K562 (cell line): ENCODE measurements around the gene AEN. TPM values are rescaled to one million over a fixed set of nuclear protein-coding genes. Genes with fewer than 3 reads are reported as not detected.

ENCODE experiments used
- ATAC-seq: fragments of 200-7000 bp; cut with Tn5 transposase; 3 replicates; pipeline ENCODE4 v1.9.1; 2020; ENCODE audit warnings: moderate library complexity
- BruUV-seq: library from RNA; stranded (reverse); fragments of 400-500 nt; replicated peaks from 2 replicates; lab custom pipeline; 2021; lab: Mats Ljungman, UMichigan
- CTCF ChIA-PET: fragments of 300-600 bp; formaldehyde crosslinking; extraction: SDS; loops from one replicate; lab custom pipeline; 2021; ENCODE audit warnings: low intra/inter-chr PET ratio; lab: Yijun Ruan, JAX
- POLR2A ChIA-PET: fragments of 300-600, 350-650 bp; sonication (Branson Sonifier 250); formaldehyde crosslinking; extraction: SDS; loops from one replicate; lab custom pipeline; 2021; ENCODE audit warnings: antibody characterized with exemption, inconsistent platforms; lab: Yijun Ruan, JAX
- DNase-seq, 4 experiments: peaks; one replicate each; pipeline versions ENCODE4 v3.0.0 to v3.0.0-alpha.2; 2011 to 2018; ENCODE audit warnings: low spot score in 3 of 4, mixed read lengths in 3 of 4; ENCODE audit errors: extremely low read depth in 1 of 4
- FAIRE-seq: peaks from 2 replicates; lab custom pipeline; 2011; peaks lifted over from hg19 to GRCh38; lab: Jason Lieb, UNC
- H2AFZ ChIP-seq: 2 replicates; pipeline ENCODE4 v1.6.0; 2011; ENCODE audit warnings: low read depth, low read length, control low read depth, inconsistent platforms
- H3K27ac ChIP-seq: fragments of 200-600 bp; 3 replicates; pipeline ENCODE4 v1.8.0; 2011; ENCODE audit warnings: low read depth, mild to moderate bottlenecking, control low read depth, inconsistent platforms, low read length, moderate library complexity, mixed read lengths; ENCODE audit errors: extremely low read depth
- H3K27me3 ChIP-seq, 2 experiments: fragments of 300-600 bp in 1 of 2; 2 replicates in 1 of 2; 3 replicates in 1 of 2; pipeline versions ENCODE4 v1.6.0 to v1.8.0; 2011; ENCODE audit warnings: inconsistent platforms in 2 of 2, low read length in 2 of 2, mild to moderate bottlenecking in 1 of 2, mixed read lengths in 1 of 2, moderate library complexity in 1 of 2; ENCODE audit not compliant: control insufficient read depth in 2 of 2, insufficient read depth in 2 of 2
- H3K36me3 ChIP-seq: fragments of 300-600 bp; 3 replicates; pipeline ENCODE4 v1.8.0; 2011; ENCODE audit warnings: mild to moderate bottlenecking, low read length, inconsistent platforms; ENCODE audit not compliant: control insufficient read depth, insufficient read depth
- H3K4me1 ChIP-seq, 2 experiments: fragments of 200-600 bp in 1 of 2; replicated peaks in 1 of 2; 2 replicates in 1 of 2; 3 replicates in 1 of 2; pipeline versions ENCODE4 v1.5.1 to v1.8.0; 2011; ENCODE audit warnings: inconsistent platforms in 2 of 2, low read length in 2 of 2, mild to moderate bottlenecking in 1 of 2, mixed read lengths in 1 of 2, moderate library complexity in 1 of 2; ENCODE audit not compliant: control insufficient read depth in 2 of 2, insufficient read depth in 2 of 2
- H3K4me2 ChIP-seq: 2 replicates; pipeline ENCODE4 v1.6.1; 2011; ENCODE audit warnings: low read length, control low read depth, inconsistent platforms, mixed read lengths; ENCODE audit not compliant: insufficient read depth
- H3K4me3 ChIP-seq: fragments of 200-600 bp; sonication (generic), shearing (Covaris generic); 2 replicates; pipeline ENCODE4 v1.5.1; 2016; ENCODE audit warnings: control low read depth, inconsistent platforms
- H3K79me2 ChIP-seq: fragments of 200-600 bp; 3 replicates; pipeline ENCODE4 v1.8.0; 2011; ENCODE audit warnings: low read length, inconsistent platforms; ENCODE audit not compliant: control insufficient read depth, insufficient read depth
- H3K9ac ChIP-seq, 2 experiments: 2 replicates each; pipeline versions ENCODE4 v1.6.0 to v1.6.1; 2011; ENCODE audit warnings: low read depth in 2 of 2, low read length in 2 of 2, control low read depth in 1 of 2, inconsistent platforms in 1 of 2, mild to moderate bottlenecking in 1 of 2, mixed read lengths in 1 of 2; ENCODE audit not compliant: insufficient read depth in 1 of 2
- H3K9me1 ChIP-seq: one replicate; pipeline ENCODE4 v1.6.0; 2011; ENCODE audit warnings: inconsistent platforms, mild to moderate bottlenecking, low read length, moderate library complexity; ENCODE audit not compliant: control insufficient read depth, insufficient read depth
- H3K9me3 ChIP-seq: replicated peaks from 2 replicates; pipeline ENCODE4 v1.5.1; 2011; ENCODE audit warnings: low read depth, low read length, inconsistent platforms; ENCODE audit not compliant: control insufficient read depth, insufficient read depth
- H4K20me1 ChIP-seq: replicated peaks from 2 replicates; pipeline ENCODE4 v1.6.1; 2011; ENCODE audit warnings: low read length, inconsistent platforms, mixed read lengths; ENCODE audit not compliant: control insufficient read depth, insufficient read depth
- CEBPB ChIP-seq: fragments of 450-650 bp; IDR thresholded peaks from 2 replicates; pipeline ENCODE4 v1.6.1; 2016; ENCODE audit warnings: missing genetic modification characterization, missing compliant biosample characterization
- E2F4 ChIP-seq: sonication (generic); formaldehyde crosslinking; IDR thresholded peaks from 2 replicates; pipeline ENCODE4 v1.8.0; 2022; ENCODE audit warnings: mild to moderate bottlenecking, low read depth, missing genetic modification reagents
- KLF1 ChIP-seq: fragments of 450-650 bp; IDR thresholded peaks from 2 replicates; pipeline ENCODE4 v1.6.1; 2016; ENCODE audit warnings: missing genetic modification characterization, missing compliant biosample characterization
- POLR2H ChIP-seq: IDR thresholded peaks from 2 replicates; pipeline ENCODE4 v1.6.1; 2016; ENCODE audit warnings: missing genetic modification characterization, low read depth, mild to moderate bottlenecking, control low read depth, missing compliant biosample characterization, moderate library complexity
- ZNF146 ChIP-seq: IDR thresholded peaks from one replicate; pipeline ENCODE4 v1.6.1; 2018; ENCODE audit warnings: missing compliant biosample characterization; ENCODE audit not compliant: unreplicated experiment
- WGBS: fragments of 100-300 bp; shearing (Covaris generic); methylation state at CpG from one replicate; pipeline ENCODE4 v1.1.6; 2016; ENCODE audit warnings: low coverage, mixed read lengths; ENCODE audit not compliant: insufficient coverage; ENCODE audit errors: missing lambda C conversion rate; 5-methylcytosine and 5-hydroxymethylcytosine counted together
- in situ Hi-C: fragments of 300-500 bp; cut with MboI; formaldehyde crosslinking; loops from 4 replicates; pipeline ENCODE4 v1.15.0; 2018; ENCODE audit warnings: inconsistent platforms, mixed read lengths
- intact Hi-C: fragments of 100-400 bp; cut with micrococcal nuclease; formaldehyde crosslinking; loops from 2 replicates; pipeline ENCODE4 v1.14.2; 2022
- polyA plus RNA-seq, 8 experiments: library from polyadenylated mRNA; depleted of rRNA in 4 of 8; stranded (reverse) in 5 of 8; unstranded in 3 of 8; fragments of >200 nt; fragmentation: Nextera tagmentation in 2 of 8; fragmentation: Illumina TruSeq in 1 of 8; extraction: Ambion mirVana in 2 of 8; extraction: Trizol in 1 of 8; gene quantifications; 2 replicates each; pipeline versions ENCODE4 v1.2.1 to v1.2.3, GENCODE V29; 2011 to 2014; ENCODE audit warnings: inconsistent platforms in 1 of 8, missing spikeins in 1 of 8
- total RNA-seq, 7 experiments: library from RNA; depleted of rRNA in 6 of 7; stranded (reverse); fragments of >200 nt in 6 of 7; fragmentation: Illumina TruSeq in 2 of 7; extraction: Trizol in 2 of 7; gene quantifications; 2 replicates each; pipeline versions ENCODE4 v1.2.1 to v1.2.3, GENCODE V29; 2011 to 2021; ENCODE audit warnings: low replicate concordance in 1 of 7
- TF ChIP-seq, protein P1 (sequence below), 2 experiments: fragments of 450-650 bp; conservative IDR thresholded peaks; 2 replicates each; pipeline ENCODE4 v1.6.1; 2017; ENCODE audit warnings: mild to moderate bottlenecking in 2 of 2, moderate library complexity in 2 of 2
- TF ChIP-seq, protein P2 (sequence below): fragments of 450-650 bp; IDR thresholded peaks from 2 replicates; pipeline ENCODE4 v1.6.1; 2016; ENCODE audit warnings: mild to moderate bottlenecking, moderate library complexity

Gene AEN
- total and polyA plus RNA-seq, 9 of the 15 experiments (the other 6 are each of a cell fraction or from before 2014, with no cell fraction given): 9.0 to 51.0 (median 32.8) TPM

DNA sequence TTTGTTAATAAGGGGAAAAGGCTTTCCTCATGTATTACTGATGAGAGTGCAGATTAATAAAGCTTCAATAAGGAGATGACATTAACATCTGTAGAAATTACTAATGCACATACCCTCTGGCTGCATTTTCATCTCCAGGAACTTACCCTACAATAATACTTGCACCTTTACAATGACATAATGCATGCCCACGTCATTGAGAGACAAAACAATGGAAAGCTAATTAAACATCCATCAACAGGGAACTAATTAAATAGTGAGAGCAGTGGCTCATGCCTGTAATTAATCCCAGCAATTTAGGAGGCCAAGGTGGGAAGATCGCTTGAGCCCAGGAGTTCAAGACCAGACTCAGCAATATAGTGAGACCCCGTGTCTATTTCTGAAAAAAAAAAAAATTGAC lies 41.8 kb upstream of the AEN start:
- in situ Hi-C loops (no loop called here), intact Hi-C loops (no loop called here)
- Histone ChIP-seq H3K4me1 (no peaks in the 10 kb centered on the region), H3K9me1 (no peaks in the 10 kb centered on the region), H3K79me2 (no peaks in the 10 kb centered on the region), H4K20me1 (no peaks in the 10 kb centered on the region), H3K27me3 (peaks cover 12 to 13% of the 10 kb centered on the region in 2 experiments), H3K9ac (no peak overlapping the region), H2AFZ (no peak overlapping the region), H3K9me3 (no peaks in the 10 kb centered on the region), H3K36me3 (no peaks in the 10 kb centered on the region), H3K27ac (no peak overlapping the region), H3K4me2 (no peak overlapping the region), H3K4me3 (no peak overlapping the region)
- DNase-seq (no peak), FAIRE-seq (no peak), ATAC-seq (no peak)
- BruUV-seq: no TSS peak
- POLR2A ChIA-PET: no interaction called here
- WGBS: 6% methylated on average over 3 of the region's 3 CpGs
- CTCF ChIA-PET: no interaction called here
- TF ChIP-seq ZNF146 (CRISPR knock-in tag) (no peak), POLR2H (no peak), E2F4 (CRISPR knock-in tag) (no peak), CEBPB (tag) (no peak), KLF1 (tag) (no peak)
- TF ChIP-seq, protein P1, sequence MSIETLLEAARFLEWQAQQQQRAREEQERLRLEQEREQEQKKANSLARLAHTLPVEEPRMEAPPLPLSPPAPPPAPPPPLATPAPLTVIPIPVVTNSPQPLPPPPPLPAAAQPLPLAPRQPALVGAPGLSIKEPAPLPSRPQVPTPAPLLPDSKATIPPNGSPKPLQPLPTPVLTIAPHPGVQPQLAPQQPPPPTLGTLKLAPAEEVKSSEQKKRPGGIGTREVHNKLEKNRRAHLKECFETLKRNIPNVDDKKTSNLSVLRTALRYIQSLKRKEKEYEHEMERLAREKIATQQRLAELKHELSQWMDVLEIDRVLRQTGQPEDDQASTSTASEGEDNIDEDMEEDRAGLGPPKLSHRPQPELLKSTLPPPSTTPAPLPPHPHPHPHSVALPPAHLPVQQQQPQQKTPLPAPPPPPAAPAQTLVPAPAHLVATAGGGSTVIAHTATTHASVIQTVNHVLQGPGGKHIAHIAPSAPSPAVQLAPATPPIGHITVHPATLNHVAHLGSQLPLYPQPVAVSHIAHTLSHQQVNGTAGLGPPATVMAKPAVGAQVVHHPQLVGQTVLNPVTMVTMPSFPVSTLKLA (conservative IDR thresholded peaks at IDR 0.05): no peak
- TF ChIP-seq, protein P2, sequence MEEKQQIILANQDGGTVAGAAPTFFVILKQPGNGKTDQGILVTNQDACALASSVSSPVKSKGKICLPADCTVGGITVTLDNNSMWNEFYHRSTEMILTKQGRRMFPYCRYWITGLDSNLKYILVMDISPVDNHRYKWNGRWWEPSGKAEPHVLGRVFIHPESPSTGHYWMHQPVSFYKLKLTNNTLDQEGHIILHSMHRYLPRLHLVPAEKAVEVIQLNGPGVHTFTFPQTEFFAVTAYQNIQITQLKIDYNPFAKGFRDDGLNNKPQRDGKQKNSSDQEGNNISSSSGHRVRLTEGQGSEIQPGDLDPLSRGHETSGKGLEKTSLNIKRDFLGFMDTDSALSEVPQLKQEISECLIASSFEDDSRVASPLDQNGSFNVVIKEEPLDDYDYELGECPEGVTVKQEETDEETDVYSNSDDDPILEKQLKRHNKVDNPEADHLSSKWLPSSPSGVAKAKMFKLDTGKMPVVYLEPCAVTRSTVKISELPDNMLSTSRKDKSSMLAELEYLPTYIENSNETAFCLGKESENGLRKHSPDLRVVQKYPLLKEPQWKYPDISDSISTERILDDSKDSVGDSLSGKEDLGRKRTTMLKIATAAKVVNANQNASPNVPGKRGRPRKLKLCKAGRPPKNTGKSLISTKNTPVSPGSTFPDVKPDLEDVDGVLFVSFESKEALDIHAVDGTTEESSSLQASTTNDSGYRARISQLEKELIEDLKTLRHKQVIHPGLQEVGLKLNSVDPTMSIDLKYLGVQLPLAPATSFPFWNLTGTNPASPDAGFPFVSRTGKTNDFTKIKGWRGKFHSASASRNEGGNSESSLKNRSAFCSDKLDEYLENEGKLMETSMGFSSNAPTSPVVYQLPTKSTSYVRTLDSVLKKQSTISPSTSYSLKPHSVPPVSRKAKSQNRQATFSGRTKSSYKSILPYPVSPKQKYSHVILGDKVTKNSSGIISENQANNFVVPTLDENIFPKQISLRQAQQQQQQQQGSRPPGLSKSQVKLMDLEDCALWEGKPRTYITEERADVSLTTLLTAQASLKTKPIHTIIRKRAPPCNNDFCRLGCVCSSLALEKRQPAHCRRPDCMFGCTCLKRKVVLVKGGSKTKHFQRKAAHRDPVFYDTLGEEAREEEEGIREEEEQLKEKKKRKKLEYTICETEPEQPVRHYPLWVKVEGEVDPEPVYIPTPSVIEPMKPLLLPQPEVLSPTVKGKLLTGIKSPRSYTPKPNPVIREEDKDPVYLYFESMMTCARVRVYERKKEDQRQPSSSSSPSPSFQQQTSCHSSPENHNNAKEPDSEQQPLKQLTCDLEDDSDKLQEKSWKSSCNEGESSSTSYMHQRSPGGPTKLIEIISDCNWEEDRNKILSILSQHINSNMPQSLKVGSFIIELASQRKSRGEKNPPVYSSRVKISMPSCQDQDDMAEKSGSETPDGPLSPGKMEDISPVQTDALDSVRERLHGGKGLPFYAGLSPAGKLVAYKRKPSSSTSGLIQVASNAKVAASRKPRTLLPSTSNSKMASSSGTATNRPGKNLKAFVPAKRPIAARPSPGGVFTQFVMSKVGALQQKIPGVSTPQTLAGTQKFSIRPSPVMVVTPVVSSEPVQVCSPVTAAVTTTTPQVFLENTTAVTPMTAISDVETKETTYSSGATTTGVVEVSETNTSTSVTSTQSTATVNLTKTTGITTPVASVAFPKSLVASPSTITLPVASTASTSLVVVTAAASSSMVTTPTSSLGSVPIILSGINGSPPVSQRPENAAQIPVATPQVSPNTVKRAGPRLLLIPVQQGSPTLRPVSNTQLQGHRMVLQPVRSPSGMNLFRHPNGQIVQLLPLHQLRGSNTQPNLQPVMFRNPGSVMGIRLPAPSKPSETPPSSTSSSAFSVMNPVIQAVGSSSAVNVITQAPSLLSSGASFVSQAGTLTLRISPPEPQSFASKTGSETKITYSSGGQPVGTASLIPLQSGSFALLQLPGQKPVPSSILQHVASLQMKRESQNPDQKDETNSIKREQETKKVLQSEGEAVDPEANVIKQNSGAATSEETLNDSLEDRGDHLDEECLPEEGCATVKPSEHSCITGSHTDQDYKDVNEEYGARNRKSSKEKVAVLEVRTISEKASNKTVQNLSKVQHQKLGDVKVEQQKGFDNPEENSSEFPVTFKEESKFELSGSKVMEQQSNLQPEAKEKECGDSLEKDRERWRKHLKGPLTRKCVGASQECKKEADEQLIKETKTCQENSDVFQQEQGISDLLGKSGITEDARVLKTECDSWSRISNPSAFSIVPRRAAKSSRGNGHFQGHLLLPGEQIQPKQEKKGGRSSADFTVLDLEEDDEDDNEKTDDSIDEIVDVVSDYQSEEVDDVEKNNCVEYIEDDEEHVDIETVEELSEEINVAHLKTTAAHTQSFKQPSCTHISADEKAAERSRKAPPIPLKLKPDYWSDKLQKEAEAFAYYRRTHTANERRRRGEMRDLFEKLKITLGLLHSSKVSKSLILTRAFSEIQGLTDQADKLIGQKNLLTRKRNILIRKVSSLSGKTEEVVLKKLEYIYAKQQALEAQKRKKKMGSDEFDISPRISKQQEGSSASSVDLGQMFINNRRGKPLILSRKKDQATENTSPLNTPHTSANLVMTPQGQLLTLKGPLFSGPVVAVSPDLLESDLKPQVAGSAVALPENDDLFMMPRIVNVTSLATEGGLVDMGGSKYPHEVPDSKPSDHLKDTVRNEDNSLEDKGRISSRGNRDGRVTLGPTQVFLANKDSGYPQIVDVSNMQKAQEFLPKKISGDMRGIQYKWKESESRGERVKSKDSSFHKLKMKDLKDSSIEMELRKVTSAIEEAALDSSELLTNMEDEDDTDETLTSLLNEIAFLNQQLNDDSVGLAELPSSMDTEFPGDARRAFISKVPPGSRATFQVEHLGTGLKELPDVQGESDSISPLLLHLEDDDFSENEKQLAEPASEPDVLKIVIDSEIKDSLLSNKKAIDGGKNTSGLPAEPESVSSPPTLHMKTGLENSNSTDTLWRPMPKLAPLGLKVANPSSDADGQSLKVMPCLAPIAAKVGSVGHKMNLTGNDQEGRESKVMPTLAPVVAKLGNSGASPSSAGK: no peak
